Mesothelial cell of epicardium (in vitro differentiated cells): ENCODE data around the gene GRIK2. TPM values are rescaled to one million over a fixed set of nuclear protein-coding genes. Genes with fewer than 3 reads are reported as not detected.

Source experiments
- DNase-seq, 2 experiments: peaks; one replicate each; pipeline ENCODE4 v3.0.0; 2021; ENCODE audit warnings: low spot score in 2 of 2; ENCODE audit not compliant: unreplicated experiment in 2 of 2
- H3K27ac Mint-ChIP-seq: 2 replicates; pipeline ENCODE4 v1.8.0; 2021; ENCODE audit warnings: mixed read lengths
- H3K27me3 Mint-ChIP-seq: 2 replicates; pipeline ENCODE4 v1.8.0; 2021; ENCODE audit warnings: low read depth, mixed read lengths
- H3K36me3 Mint-ChIP-seq: 2 replicates; pipeline ENCODE4 v1.8.0; 2021; ENCODE audit warnings: mixed read lengths
- H3K4me1 Mint-ChIP-seq: 2 replicates; pipeline ENCODE4 v1.8.0; 2021; ENCODE audit warnings: mixed read lengths
- H3K4me3 Mint-ChIP-seq: 2 replicates; pipeline ENCODE4 v1.8.0; 2021; ENCODE audit warnings: mild to moderate bottlenecking, moderate library complexity, mixed read lengths
- H3K9me3 Mint-ChIP-seq: 2 replicates; pipeline ENCODE4 v1.8.0; 2021; ENCODE audit warnings: mixed read lengths
- total RNA-seq: library from RNA; stranded (reverse); gene quantifications from 3 replicates; pipeline ENCODE4 v1.2.1, GENCODE V29; 2021
- TF ChIP-seq, protein P1 (sequence below): fragments of 200-600 bp; sonication (generic); IDR thresholded peaks from one replicate; pipeline ENCODE4 v1.5.0; 2021; ENCODE audit warnings: antibody characterized with exemption; ENCODE audit not compliant: unreplicated experiment

GRIK2 gene
- total RNA-seq, 1 donor from 2014 or later, result 3.2 TPM

DNA sequence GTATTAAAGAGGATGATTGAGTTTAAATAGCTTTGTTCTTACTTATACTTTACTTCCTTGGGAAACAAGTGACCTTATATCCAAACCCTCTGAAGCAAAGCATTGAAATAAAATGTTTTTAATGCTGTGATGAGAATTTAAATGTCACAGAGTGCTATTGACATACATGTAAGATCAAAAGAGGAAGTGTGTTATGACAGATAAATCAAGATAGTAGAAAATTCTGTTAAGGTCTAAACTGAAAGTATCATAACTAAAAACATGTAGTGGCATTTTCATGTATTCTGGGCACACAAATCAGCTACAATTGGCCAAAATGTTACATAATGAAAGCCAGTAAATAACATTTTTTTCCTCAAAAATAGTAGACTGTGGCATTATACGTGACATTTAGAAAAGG lies 318.0 kb downstream of the GRIK2 start:
- no peak for DNase-seq
- Mint-ChIP-seq H3K4me3 (no peak overlapping the region), H3K27ac (no peak overlapping the region), H3K4me1 (no peaks in the 10 kb centered on the region), H3K36me3 (no peaks in the 10 kb centered on the region), H3K9me3 (no peaks in the 10 kb centered on the region), H3K27me3 (peaks cover 5% of the 10 kb centered on the region)
- TF ChIP-seq, protein P1, sequence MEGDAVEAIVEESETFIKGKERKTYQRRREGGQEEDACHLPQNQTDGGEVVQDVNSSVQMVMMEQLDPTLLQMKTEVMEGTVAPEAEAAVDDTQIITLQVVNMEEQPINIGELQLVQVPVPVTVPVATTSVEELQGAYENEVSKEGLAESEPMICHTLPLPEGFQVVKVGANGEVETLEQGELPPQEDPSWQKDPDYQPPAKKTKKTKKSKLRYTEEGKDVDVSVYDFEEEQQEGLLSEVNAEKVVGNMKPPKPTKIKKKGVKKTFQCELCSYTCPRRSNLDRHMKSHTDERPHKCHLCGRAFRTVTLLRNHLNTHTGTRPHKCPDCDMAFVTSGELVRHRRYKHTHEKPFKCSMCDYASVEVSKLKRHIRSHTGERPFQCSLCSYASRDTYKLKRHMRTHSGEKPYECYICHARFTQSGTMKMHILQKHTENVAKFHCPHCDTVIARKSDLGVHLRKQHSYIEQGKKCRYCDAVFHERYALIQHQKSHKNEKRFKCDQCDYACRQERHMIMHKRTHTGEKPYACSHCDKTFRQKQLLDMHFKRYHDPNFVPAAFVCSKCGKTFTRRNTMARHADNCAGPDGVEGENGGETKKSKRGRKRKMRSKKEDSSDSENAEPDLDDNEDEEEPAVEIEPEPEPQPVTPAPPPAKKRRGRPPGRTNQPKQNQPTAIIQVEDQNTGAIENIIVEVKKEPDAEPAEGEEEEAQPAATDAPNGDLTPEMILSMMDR, result no peak

DNA sequence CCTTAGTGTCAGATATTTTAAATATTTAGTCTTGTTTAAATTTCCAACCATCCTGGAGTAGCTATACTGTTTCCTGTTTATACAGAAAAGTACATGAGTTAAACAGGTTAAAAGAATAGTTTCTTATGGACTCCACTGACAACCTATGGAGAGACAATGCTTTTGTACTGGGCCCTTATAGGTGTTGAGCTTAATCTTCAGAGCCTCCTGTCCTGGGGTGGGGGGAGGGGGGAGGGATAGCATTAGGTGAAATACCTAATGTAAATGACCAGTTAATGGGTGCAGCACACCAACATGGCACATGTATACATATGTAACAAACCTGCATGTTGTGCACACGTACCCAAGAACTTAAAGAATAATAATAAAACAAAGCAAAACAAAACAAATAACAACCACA lies 322.9 kb downstream of the GRIK2 start:
- DNase-seq, result no peak
- no peaks in the 10 kb centered on the region for H3K4me1 Mint-ChIP-seq
- TF ChIP-seq, protein P1, result no peak
- no peak overlapping the region for H3K4me3 Mint-ChIP-seq
- H3K27me3 Mint-ChIP-seq, result peaks cover 9% of the 10 kb centered on the region
- H3K36me3 Mint-ChIP-seq, result no peaks in the 10 kb centered on the region
- H3K27ac Mint-ChIP-seq, result no peak overlapping the region
- H3K9me3 Mint-ChIP-seq, result no peaks in the 10 kb centered on the region

GRCh38 chr6:101716810-101717209 lies 323.3 kb downstream of the GRIK2 start:
- TF ChIP-seq, protein P1, result no peak
- H3K27me3 Mint-ChIP-seq, result peaks cover 9% of the 10 kb centered on the region
- no peaks in the 10 kb centered on the region for H3K4me1 Mint-ChIP-seq
- DNase-seq, result no peak
- H3K27ac Mint-ChIP-seq, result no peak overlapping the region
- H3K4me3 Mint-ChIP-seq, result no peak overlapping the region
- no peaks in the 10 kb centered on the region for H3K36me3 Mint-ChIP-seq
- no peaks in the 10 kb centered on the region for H3K9me3 Mint-ChIP-seq

DNA sequence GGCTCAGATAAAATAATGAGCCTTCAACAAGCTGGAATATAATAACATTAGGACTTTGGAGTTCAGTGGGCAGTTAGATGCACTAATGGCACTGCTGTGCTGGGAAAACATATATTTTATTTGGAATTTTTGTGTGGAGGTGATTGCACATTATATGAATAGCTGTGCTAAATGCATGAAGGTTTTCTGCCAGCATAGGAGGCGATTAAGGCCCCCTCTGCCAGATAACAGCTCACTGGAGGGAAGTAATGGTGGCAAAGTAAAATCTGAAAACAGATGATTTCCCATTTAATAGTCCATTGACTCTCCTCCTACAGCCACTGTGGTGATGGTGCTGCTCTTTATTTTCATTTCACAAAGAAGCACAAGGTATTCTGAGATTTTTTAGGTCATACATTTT lies 326.0 kb downstream of the GRIK2 start:
- H3K9me3 Mint-ChIP-seq, result no peaks in the 10 kb centered on the region
- H3K36me3 Mint-ChIP-seq, result no peaks in the 10 kb centered on the region
- H3K4me1 Mint-ChIP-seq, result peaks cover 7% of the 10 kb centered on the region
- no peak overlapping the region for H3K4me3 Mint-ChIP-seq
- H3K27ac Mint-ChIP-seq, result no peak overlapping the region
- no peak for DNase-seq
- TF ChIP-seq, protein P1, result no peak
- H3K27me3 Mint-ChIP-seq, result peaks cover 7% of the 10 kb centered on the region

- no peaks in the 10 kb centered on the region for H3K9me3 Mint-ChIP-seq
- H3K4me1 Mint-ChIP-seq, result peaks cover 7% of the 10 kb centered on the region
- no peak overlapping the region for H3K27ac Mint-ChIP-seq
- H3K27me3 Mint-ChIP-seq, result peaks cover 3% of the 10 kb centered on the region
- TF ChIP-seq, protein P1, result no peak
- no peaks in the 10 kb centered on the region for H3K36me3 Mint-ChIP-seq
- no peak overlapping the region for H3K4me3 Mint-ChIP-seq
- DNase-seq, result no peak
These were observed 329.0 kb downstream of the GRIK2 start for GRCh38 chr6:101722471-101722870.

DNA sequence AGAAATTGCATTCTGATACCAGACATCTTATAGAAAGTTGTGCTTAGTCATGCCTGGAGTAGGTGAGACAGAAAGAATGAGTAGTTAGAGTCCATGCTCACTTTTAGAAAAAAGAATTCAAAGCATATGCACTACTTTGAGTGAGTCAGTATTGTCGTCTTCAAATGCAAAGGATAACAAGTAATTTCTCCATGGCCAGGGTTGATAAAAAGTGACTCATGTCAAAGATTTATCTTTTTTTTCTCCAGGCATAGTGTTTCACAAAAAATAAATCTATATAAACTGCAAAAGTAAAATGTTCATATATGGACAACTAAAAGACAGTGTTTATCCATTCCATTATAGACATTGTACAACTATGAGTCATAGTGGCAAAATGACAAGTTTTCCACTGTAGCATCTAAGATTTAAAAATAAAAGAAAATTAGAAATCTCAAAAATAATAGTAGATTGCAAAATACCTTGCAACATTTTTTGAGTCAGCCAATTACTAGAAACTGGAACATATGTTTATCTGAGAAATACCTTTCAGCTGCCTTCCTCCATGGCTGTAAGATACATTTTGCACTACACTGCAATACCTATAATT lies 329.6 kb downstream of the GRIK2 start:
- no peak overlapping the region for H3K27ac Mint-ChIP-seq
- H3K4me3 Mint-ChIP-seq, result no peak overlapping the region
- peaks cover 7% of the 10 kb centered on the region for H3K4me1 Mint-ChIP-seq
- TF ChIP-seq, protein P1, result no peak
- H3K9me3 Mint-ChIP-seq, result no peaks in the 10 kb centered on the region
- DNase-seq, result no peak
- no peaks in the 10 kb centered on the region for H3K36me3 Mint-ChIP-seq
- H3K27me3 Mint-ChIP-seq, result peaks cover 3% of the 10 kb centered on the region
